Fibroblast of skin of left biceps (primary cell): Measurements from ENCODE around the gene DTWD2.
"Not testable (repeated sequence)": the region's sequence is repeated elsewhere in the genome, so short reads cannot be mapped to it uniquely, and the experiment has no call there.

Experiments
- DNase-seq, 2 experiments: peaks; one replicate each; pipeline ENCODE4 v3.0.0-alpha.2; 2013; ENCODE audit warnings: low read depth in 2 of 2

DTWD2 gene

GRCh38 chr5:118873417-118873816, 114.9 kb downstream of the DTWD2 start:
- no peak for DNase-seq

- DNase-seq = no peak
Measured at GRCh38 chr5:118863345-118863744, 125.0 kb downstream of the DTWD2 start.

GRCh38 chr5:118862596-118862995, 125.8 kb downstream of the DTWD2 start:
- no peak for DNase-seq

- DNase-seq = no peak
Measured at GRCh38 chr5:118857700-118858099, 130.6 kb downstream of the DTWD2 start.

GRCh38 chr5:118854819-118855218, 133.5 kb downstream of the DTWD2 start:
- DNase-seq = no peak

- not testable (repeated sequence) for DNase-seq
Measured at GRCh38 chr5:118851785-118852184, 136.6 kb downstream of the DTWD2 start.

- DNase-seq = not testable (repeated sequence)
Measured at GRCh38 chr5:118849507-118849906, 138.8 kb downstream of the DTWD2 start.

- no peak for DNase-seq
Measured at GRCh38 chr5:118844351-118844750, 144.0 kb downstream of the DTWD2 start.

GRCh38 chr5:118834710-118835109, 153.6 kb downstream of the DTWD2 start:
- no peak for DNase-seq

- DNase-seq = no peak
Measured at GRCh38 chr5:118832974-118833373, 155.4 kb downstream of the DTWD2 start.

- no peak for DNase-seq
Measured at GRCh38 chr5:118825226-118825625, 163.1 kb downstream of the DTWD2 start.

GRCh38 chr5:118818604-118819003, 169.7 kb downstream of the DTWD2 start:
- DNase-seq = no peak

GRCh38 chr5:118808441-118808840, 179.9 kb downstream of the DTWD2 start:
- DNase-seq = no peak

- no peak for DNase-seq
Measured at GRCh38 chr5:118806571-118806970, 181.8 kb downstream of the DTWD2 start.

- DNase-seq = no peak
Measured at GRCh38 chr5:118802335-118802734, 186.0 kb downstream of the DTWD2 start.

- no peak for DNase-seq
Measured at GRCh38 chr5:118796081-118796480, 192.3 kb downstream of the DTWD2 start.

- no peak for DNase-seq
Measured at GRCh38 chr5:118794281-118794680, 194.1 kb downstream of the DTWD2 start.

GRCh38 chr5:118793652-118794051, 194.7 kb downstream of the DTWD2 start:
- DNase-seq = no peak

GRCh38 chr5:118793091-118793490, 195.3 kb downstream of the DTWD2 start:
- DNase-seq = no peak

GRCh38 chr5:118791926-118792734, 196.2 kb downstream of the DTWD2 start:
- peak; percentile 48 to 59 for DNase-seq

- no peak for DNase-seq
Measured at GRCh38 chr5:118789366-118789765, 199.0 kb downstream of the DTWD2 start.

- DNase-seq = no peak
Measured at GRCh38 chr5:118788351-118788750, 200.0 kb downstream of the DTWD2 start.
